ENCODE data around the gene VRK2.

GRCh38 chr2:58180635-58181034 lies 134.0 kb downstream of the VRK2 start:
- TF ChIP-seq POLR2A (IDR thresholded peaks at IDR 0.05; ENCODE audit: low read depth, low read length) (no peak), TAF1 (IDR thresholded peaks at IDR 0.05; ENCODE audit: borderline replicate concordance, low read depth, low read length) (no peak), POLR2AphosphoS5 (IDR thresholded peaks at IDR 0.05; ENCODE audit: low read depth, low read length) (no peak)

All from GM12892 (cell line).